Omental fat pad (tissue), 4 donors: Measurements from ENCODE around the gene IGFLR1. TPM values are rescaled to one million over a fixed set of nuclear protein-coding genes. Genes with fewer than 3 reads are reported as not detected.

ENCODE experiments used
- ATAC-seq: fragments of 150-250 bp; one replicate; pipeline ENCODE4 v1.9.1; 2016; ENCODE audit warnings: mild to moderate bottlenecking, moderate library complexity; ENCODE audit not compliant: low FRiP score
- DNase-seq: peaks from one replicate; pipeline ENCODE4 v3.0.0-alpha.2; 2019; ENCODE audit warnings: low spot score
- CTCF ChIP-seq, 3 donors: fragments of 450-650 bp; IDR thresholded peaks; one replicate each; pipeline ENCODE4 v1.5.1; 2016 to 2017; ENCODE audit warnings: antibody characterized with exemption in 3 of 3, mild to moderate bottlenecking in 3 of 3, moderate library complexity in 2 of 3
- total RNA-seq, 4 donors: library from RNA; depleted of rRNA; stranded (reverse); fragments of >200 nt; gene quantifications; one replicate each; pipeline ENCODE4 v1.1.0, GENCODE V29; 2016

Gene IGFLR1
- total RNA-seq, 4 donors from 2014 or later, result 5.8 to 14.8 (median 10.1) TPM

GRCh38 chr19:35716801-35717664 lies 25.2 kb downstream of the IGFLR1 start:
- peak in 1 of 3 donors; percentile 51 for TF ChIP-seq CTCF (IDR thresholded peaks at IDR 0.05)
- peak; percentile 92 for ATAC-seq
- DNase-seq, result peak; percentile 75

GRCh38 chr19:35715981-35716800 lies 26.1 kb downstream of the IGFLR1 start:
- TF ChIP-seq CTCF (IDR thresholded peaks at IDR 0.05), result no peak
- ATAC-seq (peak; percentile 27), DNase-seq (no peak)

GRCh38 chr19:35715355-35715809 lies 26.9 kb downstream of the IGFLR1 start:
- no peak for ATAC-seq
- TF ChIP-seq CTCF (IDR thresholded peaks at IDR 0.05), result no peak
- no peak for DNase-seq

- TF ChIP-seq CTCF (IDR thresholded peaks at IDR 0.05), result no peak
- DNase-seq (no peak), ATAC-seq (no peak)
Observed at GRCh38 chr19:35714601-35715354, 27.5 kb downstream of the IGFLR1 start.

GRCh38 chr19:35713904-35714495 lies 28.3 kb downstream of the IGFLR1 start:
- ATAC-seq (no peak), DNase-seq (no peak)
- no peak for TF ChIP-seq CTCF (IDR thresholded peaks at IDR 0.05)

GRCh38 chr19:35713506-35713850 lies 28.8 kb downstream of the IGFLR1 start:
- no peak for TF ChIP-seq CTCF (IDR thresholded peaks at IDR 0.05)
- ATAC-seq (no peak), DNase-seq (no peak)
